OCI-LY1 (cell line): ENCODE measurements around the gene TAMALIN.

Source experiments
- H2AFZ ChIP-seq: fragments of 200-600 bp; sonication (generic), shearing (Covaris generic); 2 replicates; pipeline ENCODE4 v1.6.0; 2014; ENCODE audit warnings: antibody characterized with exemption, mild to moderate bottlenecking, low read length
- H3F3A ChIP-seq: fragments of 200-600 bp; sonication (generic), shearing (Covaris generic); 2 replicates; pipeline ENCODE4 v1.6.0; 2014; ENCODE audit warnings: mild to moderate bottlenecking, antibody characterized with exemption, low read length, moderate library complexity; ENCODE audit not compliant: insufficient read depth
- H3K27ac ChIP-seq: fragments of 200-600 bp; sonication (generic); 2 replicates; pipeline ENCODE4 v1.5.1; 2014; ENCODE audit warnings: low read length, mixed run types, mild to moderate bottlenecking, low read depth; ENCODE audit not compliant: poor library complexity, severe bottlenecking
- H3K27me3 ChIP-seq: fragments of 200-600 bp; sonication (generic); 2 replicates; pipeline ENCODE4 v1.6.0; 2014; ENCODE audit warnings: antibody characterized with exemption, mild to moderate bottlenecking, low read length, moderate library complexity; ENCODE audit not compliant: insufficient read depth
- H3K36me3 ChIP-seq: fragments of 200-600 bp; sonication (generic); 2 replicates; pipeline ENCODE4 v1.6.1; 2014; ENCODE audit warnings: mild to moderate bottlenecking, antibody characterized with exemption, low read length, moderate library complexity, mixed read lengths; ENCODE audit not compliant: insufficient read depth
- H3K4me1 ChIP-seq: fragments of 200-600 bp; sonication (generic); 2 replicates; pipeline ENCODE4 v1.5.1; 2014; ENCODE audit warnings: mild to moderate bottlenecking, low read length, moderate library complexity; ENCODE audit not compliant: insufficient read depth, severe bottlenecking
- H3K4me2 ChIP-seq: fragments of 200-600 bp; sonication (generic), shearing (Covaris generic); 2 replicates; pipeline ENCODE4 v1.6.1; 2014; ENCODE audit warnings: low read length
- H3K4me3 ChIP-seq: fragments of 200-600 bp; sonication (generic); 2 replicates; pipeline ENCODE4 v1.5.1; 2014; ENCODE audit warnings: low read length, low read depth, mild to moderate bottlenecking, mixed read lengths; ENCODE audit not compliant: poor library complexity, severe bottlenecking
- H3K79me2 ChIP-seq: fragments of 200-600 bp; shearing (Covaris generic); 2 replicates; pipeline ENCODE4 v1.6.1; 2016; ENCODE audit warnings: mixed run types, low read length, mixed read lengths; ENCODE audit not compliant: insufficient read depth
- H3K9ac ChIP-seq: fragments of 200-600 bp; sonication (generic), shearing (Covaris generic); 2 replicates; pipeline ENCODE4 v1.6.1; 2014; ENCODE audit warnings: mild to moderate bottlenecking, low read length, mixed read lengths
- H3K9me2 ChIP-seq: fragments of 200-600 bp; sonication (generic), shearing (Covaris generic); 2 replicates; pipeline ENCODE4 v1.6.1; 2014; ENCODE audit warnings: low read depth, mild to moderate bottlenecking, low read length, mixed read lengths
- H3K9me3 ChIP-seq: fragments of 200-600 bp; shearing (Covaris generic); 2 replicates; pipeline ENCODE4 v1.6.1; 2014; ENCODE audit warnings: low read length, mixed read lengths
- H4K20me1 ChIP-seq: fragments of 200-600 bp; sonication (generic), shearing (Covaris generic); 2 replicates; pipeline ENCODE4 v1.6.0; 2016; ENCODE audit warnings: mild to moderate bottlenecking, low read length; ENCODE audit not compliant: insufficient read depth
- CTCF ChIP-seq: fragments of 200-600 bp; sonication (generic), shearing (Covaris generic); IDR thresholded peaks from 2 replicates; pipeline ENCODE4 v1.5.1; 2017; ENCODE audit warnings: mild to moderate bottlenecking, antibody characterized with exemption, low read length, moderate library complexity, mixed read lengths
- EZH2 ChIP-seq: fragments of 200-600 bp; sonication (generic), shearing (Covaris generic); IDR thresholded peaks from 2 replicates; pipeline ENCODE4 v1.8.0; 2017; ENCODE audit warnings: borderline replicate concordance, mixed run types, mild to moderate bottlenecking, antibody characterized with exemption, low read length, moderate library complexity, mixed read lengths

TAMALIN gene

GRCh38 chr12:52057638-52058576 is 51.2 kb downstream of the TAMALIN start:
- no peaks in the 10 kb centered on the region for H3K9me2 ChIP-seq
- TF ChIP-seq CTCF: no peak
- no peak for TF ChIP-seq EZH2
- no peaks in the 10 kb centered on the region for H3K27me3 ChIP-seq
- no peaks in the 10 kb centered on the region for H3K79me2 ChIP-seq
- no peak overlapping the region for H3K4me3 ChIP-seq
- H3F3A ChIP-seq: no peaks in the 10 kb centered on the region
- no peak overlapping the region for H3K27ac ChIP-seq
- no peak overlapping the region for H3K4me2 ChIP-seq
- H4K20me1 ChIP-seq: no peaks in the 10 kb centered on the region
- H3K9me3 ChIP-seq: no peaks in the 10 kb centered on the region
- H3K9ac ChIP-seq: no peak overlapping the region
- H2AFZ ChIP-seq: no peak overlapping the region
- H3K36me3 ChIP-seq: no peaks in the 10 kb centered on the region; the same call in 1 of the 2 replicates
- H3K4me1 ChIP-seq: peaks cover 20% of the 10 kb centered on the region

GRCh38 chr12:52058631-52059361 is 52.0 kb downstream of the TAMALIN start:
- Histone ChIP-seq H3K36me3 (no peaks in the 10 kb centered on the region; the same call in 1 of the 2 replicates), H2AFZ (no peak overlapping the region), H3K4me2 (no peak overlapping the region; the same call in 1 of the 2 replicates), H3F3A (no peaks in the 10 kb centered on the region), H3K4me1 (peaks cover 20% of the 10 kb centered on the region), H3K9me3 (no peaks in the 10 kb centered on the region), H4K20me1 (no peaks in the 10 kb centered on the region), H3K79me2 (no peaks in the 10 kb centered on the region), H3K9ac (no peak overlapping the region; the same call in 1 of the 2 replicates), H3K27me3 (no peaks in the 10 kb centered on the region; the same call in 1 of the 2 replicates), H3K9me2 (no peaks in the 10 kb centered on the region), H3K27ac (peak overlapping the region; percentile 38), H3K4me3 (no peak overlapping the region)
- TF ChIP-seq EZH2 (no peak), CTCF (no peak)

- H3K4me1 ChIP-seq: peaks cover 20% of the 10 kb centered on the region
- no peaks in the 10 kb centered on the region for H3K9me3 ChIP-seq
- no peak overlapping the region for H3K4me3 ChIP-seq
- no peak for TF ChIP-seq EZH2
- TF ChIP-seq CTCF: no peak
- no peaks in the 10 kb centered on the region for H3F3A ChIP-seq
- H3K27me3 ChIP-seq: no peaks in the 10 kb centered on the region; the same call in 1 of the 2 replicates
- no peaks in the 10 kb centered on the region for H4K20me1 ChIP-seq
- no peak overlapping the region for H3K4me2 ChIP-seq
- no peaks in the 10 kb centered on the region for H3K79me2 ChIP-seq
- no peak overlapping the region for H3K27ac ChIP-seq
- H3K9me2 ChIP-seq: no peaks in the 10 kb centered on the region
- no peaks in the 10 kb centered on the region; the same call in 1 of the 2 replicates for H3K36me3 ChIP-seq
- H2AFZ ChIP-seq: no peak overlapping the region
- H3K9ac ChIP-seq: no peak overlapping the region; the same call in 1 of the 2 replicates
These were observed 53.1 kb downstream of the TAMALIN start for GRCh38 chr12:52059582-52060497.
